Liver (tissue), 9 donors: ENCODE results near the gene LCE1C. TPM values are rescaled to one million over a fixed set of nuclear protein-coding genes. Genes with fewer than 3 reads are reported as not detected.

ENCODE experiments used
- DNase-seq: peaks from one replicate; pipeline ENCODE4 v3.0.0-alpha.2; 2017; ENCODE audit warnings: low spot score
- H3K27ac ChIP-seq, 2 donors: one replicate each; pipeline ENCODE4 v1.7.0; 2013; ENCODE audit warnings: inconsistent platforms in 2 of 2, low read length in 2 of 2, control low read depth in 1 of 2, low read depth in 1 of 2, mild to moderate bottlenecking in 1 of 2
- H3K27me3 ChIP-seq, 4 donors: one replicate each; pipeline versions ENCODE4 v1.6.1 to v1.7.0; 2013; ENCODE audit warnings: low read length in 3 of 4, inconsistent platforms in 1 of 4, mild to moderate bottlenecking in 1 of 4, moderate library complexity in 1 of 4; ENCODE audit not compliant: control insufficient read depth in 4 of 4, insufficient read depth in 4 of 4
- H3K36me3 ChIP-seq, 4 donors: one replicate each; pipeline versions ENCODE4 v1.6.1 to v1.7.0; 2013; ENCODE audit warnings: low read length in 3 of 4, mild to moderate bottlenecking in 3 of 4, low read depth in 1 of 4, moderate library complexity in 1 of 4; ENCODE audit not compliant: control insufficient read depth in 4 of 4, insufficient read depth in 3 of 4
- H3K4me1 ChIP-seq, 4 donors: one replicate each; pipeline versions ENCODE4 v1.6.1 to v1.7.0; 2013; ENCODE audit warnings: low read length in 3 of 4, mild to moderate bottlenecking in 3 of 4, moderate library complexity in 1 of 4; ENCODE audit not compliant: control insufficient read depth in 4 of 4, insufficient read depth in 4 of 4
- H3K4me3 ChIP-seq, 3 donors: one replicate each; pipeline versions ENCODE4 v1.6.1 to v1.7.0; 2013; ENCODE audit warnings: low read length in 3 of 3, control low read depth in 1 of 3, low read depth in 1 of 3, mild to moderate bottlenecking in 1 of 3
- H3K9ac ChIP-seq, 2 donors: one replicate each; pipeline ENCODE4 v1.7.0; 2013; ENCODE audit warnings: low read length in 2 of 2, mild to moderate bottlenecking in 2 of 2, moderate library complexity in 2 of 2, control low read depth in 1 of 2, low read depth in 1 of 2
- H3K9me3 ChIP-seq, 4 donors: one replicate each; pipeline versions ENCODE4 v1.6.1 to v1.7.0; 2013; ENCODE audit warnings: low read length in 3 of 4; ENCODE audit not compliant: control insufficient read depth in 4 of 4
- ATF3 ChIP-seq: IDR thresholded peaks from 2 replicates; pipeline ENCODE4 v1.6.1; 2016; ENCODE audit warnings: antibody characterized with exemption
- FOXA1 ChIP-seq: IDR thresholded peaks from 2 replicates; pipeline ENCODE4 v1.6.1; 2016; ENCODE audit warnings: antibody characterized with exemption
- FOXA2 ChIP-seq: IDR thresholded peaks from 2 replicates; pipeline ENCODE4 v1.6.1; 2016; ENCODE audit warnings: antibody characterized with exemption
- GABPA ChIP-seq, 2 donors: IDR thresholded peaks in 1 of 2; conservative IDR thresholded peaks in 1 of 2; 2 replicates each; pipeline ENCODE4 v1.6.1; 2016; ENCODE audit warnings: antibody characterized with exemption in 2 of 2, mild to moderate bottlenecking in 1 of 2, moderate library complexity in 1 of 2
- HNF4A ChIP-seq, 2 donors: conservative IDR thresholded peaks; 2 replicates each; pipeline ENCODE4 v1.6.1; 2016; ENCODE audit warnings: antibody characterized with exemption in 2 of 2, mild to moderate bottlenecking in 2 of 2
- HNF4G ChIP-seq: IDR thresholded peaks from 2 replicates; pipeline ENCODE4 v1.6.1; 2016; ENCODE audit warnings: antibody characterized with exemption
- JUND ChIP-seq, 2 donors: IDR thresholded peaks; 2 replicates each; pipeline ENCODE4 v1.6.1; 2016; ENCODE audit warnings: antibody characterized with exemption in 2 of 2
- RAD21 ChIP-seq, 2 donors: IDR thresholded peaks; 2 replicates each; pipeline ENCODE4 v1.6.1; 2016; ENCODE audit warnings: antibody characterized with exemption in 2 of 2, mild to moderate bottlenecking in 2 of 2
- RXRA ChIP-seq, 2 donors: IDR thresholded peaks; 2 replicates each; pipeline ENCODE4 v1.6.1; 2017 to 2018; ENCODE audit warnings: antibody characterized with exemption in 2 of 2, mild to moderate bottlenecking in 1 of 2
- SP1 ChIP-seq: IDR thresholded peaks from 2 replicates; pipeline ENCODE4 v1.6.1; 2018; ENCODE audit warnings: antibody characterized with exemption, mild to moderate bottlenecking
- TAF1 ChIP-seq: conservative IDR thresholded peaks from 2 replicates; pipeline ENCODE4 v1.6.1; 2016; ENCODE audit warnings: antibody characterized with exemption, mild to moderate bottlenecking
- WGBS: extraction: QIAGEN DNeasy Blood & Tissue Kit; methylation state at CpG from one replicate; pipeline ENCODE4 v1.1.7; 2013; 5-methylcytosine and 5-hydroxymethylcytosine counted together
- polyA plus RNA-seq, 2 donors: library from polyadenylated mRNA; stranded (reverse) in 1 of 2; unstranded in 1 of 2; fragments of 200-250 nt in 1 of 2; fragments of >200 nt in 1 of 2; fragmentation: Nextera tagmentation in 1 of 2; extraction: Ambion mirVana in 1 of 2; gene quantifications; one replicate each; pipeline versions ENCODE4 v1.2.1 to v1.2.3, GENCODE V29; 2013 to 2015
- total RNA-seq, 2 donors: library from RNA; depleted of rRNA; stranded (reverse); fragments of >200 nt; gene quantifications; one replicate each; pipeline ENCODE4 v1.2.3, GENCODE V29; 2014
- TF ChIP-seq, protein P1 (sequence below): IDR thresholded peaks from 2 replicates; pipeline ENCODE4 v1.6.1; 2016; ENCODE audit warnings: antibody characterized with exemption, mild to moderate bottlenecking
- TF ChIP-seq, protein P2 (sequence below): IDR thresholded peaks from 2 replicates; pipeline ENCODE4 v1.6.1; 2016; ENCODE audit warnings: antibody characterized with exemption
- TF ChIP-seq, protein P3 (sequence below): fragments of 150-350 bp; IDR thresholded peaks from 2 replicates; pipeline ENCODE4 v1.5.1; 2017; ENCODE audit warnings: improper control_type of control experiment, low read depth, low read length; ENCODE audit not compliant: missing input control
- donor health status: healthy.
- donor health status: healthy.
- donor health status: healthy.
- donor health status: healthy.
- donor health status: healthy.

LCE1C gene
- total and polyA plus RNA-seq, 4 donors: not detected

- H3K9me3 ChIP-seq: no peaks in the 10 kb centered on the region
These were observed 44.7 kb downstream of the LCE1C start for GRCh38 chr1:152761609-152762213.

More at GRCh38 chr1:152761609-152762213, 44.7 kb downstream of the LCE1C start:
- no peaks in the 10 kb centered on the region for H3K27me3 ChIP-seq
- no peak overlapping the region for H3K27ac ChIP-seq
- no peak overlapping the region for H3K9ac ChIP-seq
- 82% methylated on average over 3 of the region's 3 CpGs for WGBS
- no peak for TF ChIP-seq SP1
- TF ChIP-seq HNF4A (conservative IDR thresholded peaks at IDR 0.05): no peak
- no peak for TF ChIP-seq RXRA (IDR thresholded peaks at IDR 0.05)
- TF ChIP-seq, protein P1, sequence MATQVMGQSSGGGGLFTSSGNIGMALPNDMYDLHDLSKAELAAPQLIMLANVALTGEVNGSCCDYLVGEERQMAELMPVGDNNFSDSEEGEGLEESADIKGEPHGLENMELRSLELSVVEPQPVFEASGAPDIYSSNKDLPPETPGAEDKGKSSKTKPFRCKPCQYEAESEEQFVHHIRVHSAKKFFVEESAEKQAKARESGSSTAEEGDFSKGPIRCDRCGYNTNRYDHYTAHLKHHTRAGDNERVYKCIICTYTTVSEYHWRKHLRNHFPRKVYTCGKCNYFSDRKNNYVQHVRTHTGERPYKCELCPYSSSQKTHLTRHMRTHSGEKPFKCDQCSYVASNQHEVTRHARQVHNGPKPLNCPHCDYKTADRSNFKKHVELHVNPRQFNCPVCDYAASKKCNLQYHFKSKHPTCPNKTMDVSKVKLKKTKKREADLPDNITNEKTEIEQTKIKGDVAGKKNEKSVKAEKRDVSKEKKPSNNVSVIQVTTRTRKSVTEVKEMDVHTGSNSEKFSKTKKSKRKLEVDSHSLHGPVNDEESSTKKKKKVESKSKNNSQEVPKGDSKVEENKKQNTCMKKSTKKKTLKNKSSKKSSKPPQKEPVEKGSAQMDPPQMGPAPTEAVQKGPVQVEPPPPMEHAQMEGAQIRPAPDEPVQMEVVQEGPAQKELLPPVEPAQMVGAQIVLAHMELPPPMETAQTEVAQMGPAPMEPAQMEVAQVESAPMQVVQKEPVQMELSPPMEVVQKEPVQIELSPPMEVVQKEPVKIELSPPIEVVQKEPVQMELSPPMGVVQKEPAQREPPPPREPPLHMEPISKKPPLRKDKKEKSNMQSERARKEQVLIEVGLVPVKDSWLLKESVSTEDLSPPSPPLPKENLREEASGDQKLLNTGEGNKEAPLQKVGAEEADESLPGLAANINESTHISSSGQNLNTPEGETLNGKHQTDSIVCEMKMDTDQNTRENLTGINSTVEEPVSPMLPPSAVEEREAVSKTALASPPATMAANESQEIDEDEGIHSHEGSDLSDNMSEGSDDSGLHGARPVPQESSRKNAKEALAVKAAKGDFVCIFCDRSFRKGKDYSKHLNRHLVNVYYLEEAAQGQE: no peak
- no peak for TF ChIP-seq HNF4G
- TF ChIP-seq FOXA1: no peak
- no peak for TF ChIP-seq ATF3
- TF ChIP-seq, protein P2, sequence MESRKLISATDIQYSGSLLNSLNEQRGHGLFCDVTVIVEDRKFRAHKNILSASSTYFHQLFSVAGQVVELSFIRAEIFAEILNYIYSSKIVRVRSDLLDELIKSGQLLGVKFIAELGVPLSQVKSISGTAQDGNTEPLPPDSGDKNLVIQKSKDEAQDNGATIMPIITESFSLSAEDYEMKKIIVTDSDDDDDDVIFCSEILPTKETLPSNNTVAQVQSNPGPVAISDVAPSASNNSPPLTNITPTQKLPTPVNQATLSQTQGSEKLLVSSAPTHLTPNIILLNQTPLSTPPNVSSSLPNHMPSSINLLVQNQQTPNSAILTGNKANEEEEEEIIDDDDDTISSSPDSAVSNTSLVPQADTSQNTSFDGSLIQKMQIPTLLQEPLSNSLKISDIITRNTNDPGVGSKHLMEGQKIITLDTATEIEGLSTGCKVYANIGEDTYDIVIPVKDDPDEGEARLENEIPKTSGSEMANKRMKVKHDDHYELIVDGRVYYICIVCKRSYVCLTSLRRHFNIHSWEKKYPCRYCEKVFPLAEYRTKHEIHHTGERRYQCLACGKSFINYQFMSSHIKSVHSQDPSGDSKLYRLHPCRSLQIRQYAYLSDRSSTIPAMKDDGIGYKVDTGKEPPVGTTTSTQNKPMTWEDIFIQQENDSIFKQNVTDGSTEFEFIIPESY: no peak
- TF ChIP-seq FOXA2: no peak
- TF ChIP-seq GABPA (IDR thresholded peaks at IDR 0.05 in 1 of 2, conservative IDR thresholded peaks at IDR 0.05 in 1 of 2): no peak
- TF ChIP-seq JUND (IDR thresholded peaks at IDR 0.05): no peak
- TF ChIP-seq RAD21 (IDR thresholded peaks at IDR 0.05): no peak
- TF ChIP-seq TAF1: no peak
- TF ChIP-seq, protein P3, sequence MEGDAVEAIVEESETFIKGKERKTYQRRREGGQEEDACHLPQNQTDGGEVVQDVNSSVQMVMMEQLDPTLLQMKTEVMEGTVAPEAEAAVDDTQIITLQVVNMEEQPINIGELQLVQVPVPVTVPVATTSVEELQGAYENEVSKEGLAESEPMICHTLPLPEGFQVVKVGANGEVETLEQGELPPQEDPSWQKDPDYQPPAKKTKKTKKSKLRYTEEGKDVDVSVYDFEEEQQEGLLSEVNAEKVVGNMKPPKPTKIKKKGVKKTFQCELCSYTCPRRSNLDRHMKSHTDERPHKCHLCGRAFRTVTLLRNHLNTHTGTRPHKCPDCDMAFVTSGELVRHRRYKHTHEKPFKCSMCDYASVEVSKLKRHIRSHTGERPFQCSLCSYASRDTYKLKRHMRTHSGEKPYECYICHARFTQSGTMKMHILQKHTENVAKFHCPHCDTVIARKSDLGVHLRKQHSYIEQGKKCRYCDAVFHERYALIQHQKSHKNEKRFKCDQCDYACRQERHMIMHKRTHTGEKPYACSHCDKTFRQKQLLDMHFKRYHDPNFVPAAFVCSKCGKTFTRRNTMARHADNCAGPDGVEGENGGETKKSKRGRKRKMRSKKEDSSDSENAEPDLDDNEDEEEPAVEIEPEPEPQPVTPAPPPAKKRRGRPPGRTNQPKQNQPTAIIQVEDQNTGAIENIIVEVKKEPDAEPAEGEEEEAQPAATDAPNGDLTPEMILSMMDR: no peak
- no peaks in the 10 kb centered on the region for H3K36me3 ChIP-seq
- DNase-seq: no peak
- no peaks in the 10 kb centered on the region for H3K4me1 ChIP-seq
- no peak overlapping the region for H3K4me3 ChIP-seq
